Thoracic aorta (tissue), 2 donors: Measurements from ENCODE around the gene LOXL1. TPM values are rescaled to one million over a fixed set of nuclear protein-coding genes. Genes with fewer than 3 reads are reported as not detected.

Source experiments
- ATAC-seq: fragments of 150-250 bp; one replicate; pipeline ENCODE4 v1.8.0; 2017; ENCODE audit warnings: low read depth; ENCODE audit not compliant: insufficient number of reproducible peaks, low FRiP score
- DNase-seq: peaks from one replicate; pipeline ENCODE4 v3.0.0-alpha.2; 2020; ENCODE audit warnings: low spot score
- H3K27ac ChIP-seq, 2 donors: fragments of 200-600 bp; sonication (generic); 1 replicate in 1 of 2; 2 replicates in 1 of 2; pipeline ENCODE4 v1.5.1; 2016; ENCODE audit warnings: mild to moderate bottlenecking in 2 of 2, moderate library complexity in 2 of 2
- H3K27me3 ChIP-seq: fragments of 200-600 bp; sonication (generic); replicated peaks from 2 replicates; pipeline ENCODE4 v1.6.0; 2016; ENCODE audit warnings: mild to moderate bottlenecking; ENCODE audit not compliant: insufficient read depth
- H3K36me3 ChIP-seq: fragments of 200-600 bp; sonication (generic); one replicate; pipeline ENCODE4 v1.5.1; 2016
- H3K4me1 ChIP-seq, 2 donors: fragments of 200-600 bp; sonication (generic); 1 replicate in 1 of 2; 2 replicates in 1 of 2; pipeline versions ENCODE4 v1.5.1 to v1.6.0; 2016; ENCODE audit warnings: low read depth in 2 of 2, mild to moderate bottlenecking in 1 of 2; ENCODE audit not compliant: control insufficient read depth in 1 of 2
- H3K4me3 ChIP-seq: fragments of 200-600 bp; sonication (generic); 2 replicates; pipeline ENCODE4 v1.5.1; 2016; ENCODE audit warnings: mild to moderate bottlenecking
- H3K9me3 ChIP-seq: fragments of 200-600 bp; sonication (generic); 2 replicates; pipeline ENCODE4 v1.5.1; 2016
- CTCF ChIP-seq: fragments of 200-600 bp; sonication (generic); IDR thresholded peaks from one replicate; pipeline ENCODE4 v1.5.1; 2019; ENCODE audit warnings: antibody characterized with exemption
- total RNA-seq, 2 donors: library from RNA; depleted of rRNA; stranded (reverse); fragments of >200 nt; gene quantifications; one replicate each; pipeline versions ENCODE4 v1.1.0 to v1.2.3, GENCODE V29; 2016

LOXL1 gene
- total RNA-seq, 2 donors from 2014 or later = 164 to 321 TPM

GRCh38 chr15:73934281-73934680 lies 8.0 kb downstream of the LOXL1 start:
- no peak for ATAC-seq
- Histone ChIP-seq H3K27ac (no peak overlapping the region), H3K9me3 (no peaks in the 10 kb centered on the region), H3K27me3 (no peaks in the 10 kb centered on the region), H3K4me1 (peaks cover 50 to 84% of the 10 kb centered on the region in 2 donors), H3K36me3 (no peaks in the 10 kb centered on the region), H3K4me3 (no peak overlapping the region)
- no peak for DNase-seq
- no peak for TF ChIP-seq CTCF

DNA sequence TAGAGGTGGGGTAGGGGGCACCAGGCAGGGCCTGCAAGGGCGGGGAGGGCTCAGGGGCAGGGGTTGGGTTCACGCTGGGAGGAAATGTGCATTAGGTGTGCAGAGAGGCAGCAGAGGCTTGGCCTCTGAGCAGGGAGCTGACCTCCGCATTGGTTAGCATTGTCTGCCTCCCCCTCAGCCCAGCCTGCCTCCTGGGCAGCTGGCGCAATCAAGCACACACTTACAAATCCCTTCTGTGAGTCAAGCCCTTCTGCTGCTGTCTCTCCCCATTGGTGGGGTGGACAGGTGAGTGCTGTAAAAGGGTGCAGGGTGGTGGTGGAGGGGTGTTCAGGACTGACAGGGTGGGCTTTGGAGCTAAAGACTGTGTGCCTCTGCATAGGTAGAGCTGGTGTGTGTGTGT lies 9.3 kb downstream of the LOXL1 start:
- Histone ChIP-seq H3K27ac (peak overlapping the region; percentile 49 to 88), H3K36me3 (no peaks in the 10 kb centered on the region), H3K9me3 (no peaks in the 10 kb centered on the region), H3K27me3 (no peaks in the 10 kb centered on the region), H3K4me1 (peaks cover 55 to 84% of the 10 kb centered on the region in 2 donors), H3K4me3 (no peak overlapping the region)
- TF ChIP-seq CTCF = no peak
- DNase-seq = no peak
- no peak for ATAC-seq

- peak; percentile 32 for TF ChIP-seq CTCF
- Histone ChIP-seq H3K4me3 (peak overlapping the region; percentile 21), H3K36me3 (no peaks in the 10 kb centered on the region), H3K9me3 (no peaks in the 10 kb centered on the region), H3K27ac (peak overlapping the region; percentile 84 to 88), H3K4me1 (peaks cover 58 to 84% of the 10 kb centered on the region in 2 donors), H3K27me3 (no peaks in the 10 kb centered on the region)
- DNase-seq (no peak), ATAC-seq (no peak)
Measured at GRCh38 chr15:73936181-73936580, 9.9 kb downstream of the LOXL1 start.

DNA sequence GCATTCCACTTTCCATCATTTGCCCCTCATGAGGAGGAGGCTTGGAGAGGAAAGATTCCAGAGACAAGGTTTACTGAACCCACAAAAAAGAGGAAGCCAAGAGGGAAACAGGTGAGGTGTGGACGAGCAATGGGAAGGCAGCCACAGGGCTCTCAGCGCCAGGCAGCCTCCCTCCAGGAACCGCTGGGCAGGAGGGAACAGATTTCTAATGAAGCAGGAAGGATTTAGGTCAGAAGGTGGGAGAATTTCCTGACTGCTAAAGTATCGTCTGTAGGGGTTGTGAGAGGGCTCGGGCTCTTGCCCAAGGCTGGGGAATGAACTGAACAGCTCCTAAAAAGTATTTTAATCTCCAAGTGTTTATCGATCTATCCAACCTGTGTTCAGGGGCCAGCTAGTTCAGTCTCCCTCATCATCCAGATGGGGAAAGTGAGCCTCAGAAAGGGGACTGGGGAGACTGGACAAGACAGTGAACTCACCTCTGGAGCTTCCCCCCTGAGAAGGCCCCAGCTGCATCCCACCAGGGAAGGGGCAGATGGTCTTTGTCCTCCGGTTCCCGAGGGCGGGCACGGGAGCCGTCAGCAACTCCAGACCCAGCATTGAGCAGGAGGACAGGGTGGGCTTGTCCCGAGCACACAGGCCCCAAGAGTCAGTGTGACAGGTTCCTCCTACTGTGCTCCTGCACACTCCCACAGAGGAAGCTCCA lies 10.5 kb downstream of the LOXL1 start:
- TF ChIP-seq CTCF = no peak
- Histone ChIP-seq H3K9me3 (no peaks in the 10 kb centered on the region), H3K4me3 (peak overlapping the region; percentile 21), H3K36me3 (no peaks in the 10 kb centered on the region), H3K27ac (peak overlapping the region; percentile 84 to 88), H3K4me1 (peaks cover 58 to 84% of the 10 kb centered on the region in 2 donors), H3K27me3 (no peaks in the 10 kb centered on the region)
- ATAC-seq (no peak), DNase-seq (no peak)

DNA sequence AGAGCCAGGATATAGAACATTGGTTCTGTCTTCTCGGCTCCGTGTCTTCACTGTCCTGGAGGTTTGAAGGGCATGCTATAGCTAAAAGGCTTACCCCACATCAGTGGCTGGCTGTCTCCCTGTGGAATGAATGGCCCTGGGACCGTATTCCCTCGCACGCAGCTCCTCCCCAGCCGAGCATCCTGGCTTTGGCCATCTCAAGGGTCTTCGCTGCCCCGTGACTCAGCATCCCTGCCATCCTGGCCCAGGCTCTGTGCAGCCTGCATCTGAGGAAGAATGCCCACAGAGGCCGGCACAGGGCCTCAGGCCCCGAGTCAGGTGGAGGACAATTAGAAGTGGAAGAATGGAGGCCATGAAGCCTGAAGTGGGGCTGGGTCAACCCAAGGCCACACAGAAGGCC lies 11.0 kb downstream of the LOXL1 start:
- Histone ChIP-seq H3K4me1 (peaks cover 58 to 86% of the 10 kb centered on the region in 2 donors), H3K4me3 (peak overlapping the region; percentile 21), H3K9me3 (no peaks in the 10 kb centered on the region), H3K36me3 (no peaks in the 10 kb centered on the region), H3K27me3 (no peaks in the 10 kb centered on the region), H3K27ac (peak overlapping the region; percentile 84 to 88)
- TF ChIP-seq CTCF = no peak
- ATAC-seq (no peak), DNase-seq (no peak)
